Retinal pigment epithelial cell (primary cell): ENCODE measurements around the gene GPR149.
A peak's percentile ranks its signal among the peaks of the same experiment; 100 is the strongest.

ENCODE experiments used
- DNase-seq: peaks from one replicate; pipeline ENCODE4 v3.0.0-alpha.2; 2010; ENCODE audit warnings: low read depth
- H3K4me3 ChIP-seq: 2 replicates; pipeline ENCODE4 v1.5.1; 2011; ENCODE audit warnings: mild to moderate bottlenecking, low read length, control low read depth, moderate library complexity
- CTCF ChIP-seq: conservative IDR thresholded peaks from 2 replicates; pipeline ENCODE4 v1.5.1; 2011; ENCODE audit warnings: low read depth, low read length, control low read depth, inconsistent platforms

The GPR149 gene

GRCh38 chr3:154428286-154429206, 1.4 kb downstream of the GPR149 start:
- TF ChIP-seq CTCF: no peak
- H3K4me3 ChIP-seq: peak overlapping the region; percentile 44
- DNase-seq: no peak

- DNase-seq: no peak
- H3K4me3 ChIP-seq: peak overlapping the region; percentile 44
- no peak for TF ChIP-seq CTCF
Observed at GRCh38 chr3:154427685-154428285, 2.2 kb downstream of the GPR149 start.

- no peak for TF ChIP-seq CTCF
- no peak for DNase-seq
- H3K4me3 ChIP-seq: no peak overlapping the region
Observed at GRCh38 chr3:154422694-154423093, 7.3 kb downstream of the GPR149 start.

- no peak overlapping the region for H3K4me3 ChIP-seq
- DNase-seq: no peak
- no peak for TF ChIP-seq CTCF
Observed at GRCh38 chr3:154421083-154421482, 8.9 kb downstream of the GPR149 start.

- no peak for DNase-seq
- no peak for TF ChIP-seq CTCF
- no peak overlapping the region for H3K4me3 ChIP-seq
Observed at GRCh38 chr3:154398084-154398967, 31.7 kb downstream of the GPR149 start.

GRCh38 chr3:154389861-154390260, 40.1 kb downstream of the GPR149 start:
- H3K4me3 ChIP-seq: no peak overlapping the region
- TF ChIP-seq CTCF: no peak
- no peak for DNase-seq
